ENCODE results near the gene HSPA8. TPM values are rescaled to one million over a fixed set of nuclear protein-coding genes. Genes with fewer than 3 reads are reported as not detected.

HSPA8 gene
- total RNA-seq, 2 experiments from 2014 or later, result 788 to 811 TPM

- no peak for ATAC-seq (ENCODE audit: poor library complexity)
- no peak overlapping the region for H3K27ac Mint-ChIP-seq
- ChIA-PET POLR2A (interaction anchor here (0.9 kb wide), 1 partner anchor 10 kb away, joined by 3 read pairs; no protein-coding TSS in a partner anchor), CTCF (interaction anchor here (1.4 kb wide), 1 partner anchor 23 kb away, joined by 3 read pairs; no protein-coding TSS in a partner anchor)
- H3K36me3 Mint-ChIP-seq (ENCODE audit: low read depth), result no peaks in the 10 kb centered on the region
- no peak overlapping the region for H3K4me3 Mint-ChIP-seq
- no peaks in the 10 kb centered on the region for H3K4me1 Mint-ChIP-seq (ENCODE audit: low read depth)
- DNase-seq, result no peak
- Histone ChIP-seq H3K27ac (ENCODE audit: low read depth in 1 of 2, low read length in 2 of 2) (no peak overlapping the region), H3K27me3 (ENCODE audit: control insufficient read depth in 1 of 2, insufficient read depth in 2 of 2, low read length in 2 of 2) (no peaks in the 10 kb centered on the region), H3K36me3 (ENCODE audit: insufficient read depth, low read length) (no peaks in the 10 kb centered on the region), H3K4me3 (ENCODE audit: low read length) (no peak overlapping the region), H3K4me1 (ENCODE audit: insufficient read depth, low read length) (no peaks in the 10 kb centered on the region), H3K9me3 (ENCODE audit: control insufficient read depth in 1 of 2, insufficient read depth in 1 of 2, low read length in 2 of 2) (no peaks in the 10 kb centered on the region)
- intact Hi-C loops (cut with DNase I, micrococcal nuclease), result no loop called here
- no peaks in the 10 kb centered on the region for H3K27me3 Mint-ChIP-seq
- TF ChIP-seq CTCF (IDR thresholded peaks at IDR 0.05), result no peak
- H3K9me3 Mint-ChIP-seq, result no peaks in the 10 kb centered on the region
These were observed 15.3 kb downstream of the HSPA8 start for GRCh38 chr11:123046473-123047259.

- ChIA-PET POLR2A (no interaction called here), CTCF (interaction anchor here (1.0 kb wide), 1 partner anchor 9 kb away, joined by 3 read pairs; no protein-coding TSS in a partner anchor)
- Histone ChIP-seq H3K27ac (ENCODE audit: low read depth in 1 of 2, low read length in 2 of 2) (no peak overlapping the region), H3K4me1 (ENCODE audit: insufficient read depth, low read length) (no peaks in the 10 kb centered on the region), H3K4me3 (ENCODE audit: low read length) (no peak overlapping the region), H3K36me3 (ENCODE audit: insufficient read depth, low read length) (no peaks in the 10 kb centered on the region), H3K27me3 (ENCODE audit: control insufficient read depth in 1 of 2, insufficient read depth in 2 of 2, low read length in 2 of 2) (no peaks in the 10 kb centered on the region), H3K9me3 (ENCODE audit: control insufficient read depth in 1 of 2, insufficient read depth in 1 of 2, low read length in 2 of 2) (no peaks in the 10 kb centered on the region)
- Mint-ChIP-seq H3K27me3 (no peaks in the 10 kb centered on the region), H3K4me1 (ENCODE audit: low read depth) (no peaks in the 10 kb centered on the region), H3K9me3 (no peaks in the 10 kb centered on the region), H3K4me3 (no peak overlapping the region), H3K36me3 (ENCODE audit: low read depth) (no peaks in the 10 kb centered on the region), H3K27ac (no peak overlapping the region)
- DNase-seq, result no peak
- no peak for ATAC-seq (ENCODE audit: poor library complexity)
- intact Hi-C loops (cut with DNase I, micrococcal nuclease), result no loop called here
- no peak for TF ChIP-seq CTCF (IDR thresholded peaks at IDR 0.05)
These were observed 16.8 kb downstream of the HSPA8 start for GRCh38 chr11:123045101-123045500.

GRCh38 chr11:123041185-123041584, 20.8 kb downstream of the HSPA8 start:
- intact Hi-C loops (cut with DNase I, micrococcal nuclease), result no loop called here
- Mint-ChIP-seq H3K4me1 (ENCODE audit: low read depth) (no peaks in the 10 kb centered on the region), H3K9me3 (no peaks in the 10 kb centered on the region), H3K36me3 (ENCODE audit: low read depth) (no peaks in the 10 kb centered on the region), H3K27me3 (no peaks in the 10 kb centered on the region), H3K4me3 (no peak overlapping the region), H3K27ac (no peak overlapping the region)
- H3K9me3 ChIP-seq (ENCODE audit: control insufficient read depth in 1 of 2, insufficient read depth in 1 of 2, low read length in 2 of 2), result no peaks in the 10 kb centered on the region
- no peak for TF ChIP-seq CTCF (IDR thresholded peaks at IDR 0.05)
- CTCF ChIA-PET, result no interaction called here
- POLR2A ChIA-PET, result no interaction called here
- H3K27me3 ChIP-seq (ENCODE audit: control insufficient read depth in 1 of 2, insufficient read depth in 2 of 2, low read length in 2 of 2), result no peaks in the 10 kb centered on the region
- no peak for ATAC-seq (ENCODE audit: poor library complexity)
- H3K4me3 ChIP-seq (ENCODE audit: low read length), result no peak overlapping the region
- no peaks in the 10 kb centered on the region for H3K4me1 ChIP-seq (ENCODE audit: insufficient read depth, low read length)
- no peak overlapping the region for H3K27ac ChIP-seq (ENCODE audit: low read depth in 1 of 2, low read length in 2 of 2)
- DNase-seq, result no peak
- H3K36me3 ChIP-seq (ENCODE audit: insufficient read depth, low read length), result no peaks in the 10 kb centered on the region
